GM18873 (cell line): Measurements from ENCODE around the gene MTCP1.

Experiments used
- ATAC-seq: cut with Tn5 transposase; IDR thresholded peaks from one replicate; pipeline ENCODE4 v1.9.1; 2021; ENCODE audit warnings: mild to moderate bottlenecking, moderate library complexity, moderate number of reproducible peaks; ENCODE audit not compliant: unreplicated experiment, low FRiP score

MTCP1 gene, protein sequence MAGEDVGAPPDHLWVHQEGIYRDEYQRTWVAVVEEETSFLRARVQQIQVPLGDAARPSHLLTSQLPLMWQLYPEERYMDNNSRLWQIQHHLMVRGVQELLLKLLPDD

GRCh38 chrX:155070975-155071693 is at the start of gene MTCP1, which contains the start of the genes BRCC3 and CMC4:
Gene MTCP1 (minus strand): TSS chrX:155071136. CDS start chrX:155066010, 5,126 bp downstream.
Gene BRCC3 (plus strand): TSS chrX:155071508. CDS start chrX:155071528, 20 bp downstream.
Gene CMC4 (minus strand): TSS chrX:155071136. CDS start chrX:155064023, 7,113 bp downstream.
- ATAC-seq: peak; percentile 63

DNA sequence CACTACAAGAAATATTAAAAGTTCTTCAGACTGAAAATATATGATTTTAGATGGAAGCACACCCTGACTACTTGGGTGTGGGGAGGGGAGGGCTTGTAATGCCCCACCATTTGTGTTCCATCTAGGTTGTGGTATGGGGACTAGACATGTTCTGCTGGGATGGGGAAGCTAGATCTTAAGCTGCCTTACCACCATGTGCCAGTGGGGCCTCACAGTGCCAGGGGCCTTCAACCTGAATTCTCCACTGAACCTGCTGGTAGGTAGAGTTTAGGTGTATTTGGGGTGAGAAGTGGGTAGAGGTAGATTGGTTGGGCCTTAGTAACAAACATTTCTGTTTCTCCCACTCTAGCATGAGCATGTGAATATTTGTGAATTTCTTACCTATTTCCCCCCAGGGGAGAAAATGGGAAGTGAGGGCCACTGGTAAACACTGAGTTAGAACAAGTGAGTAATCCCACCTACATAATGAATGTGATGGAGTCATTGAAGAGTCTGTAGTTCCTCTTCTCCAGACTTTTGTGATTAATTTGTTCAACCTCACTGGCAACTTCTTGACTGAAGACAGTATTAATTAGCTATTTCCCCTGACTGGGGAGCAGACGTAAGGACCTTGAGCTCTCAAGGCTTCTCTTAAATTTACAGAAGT is 44.4 kb upstream of the MTCP1 start:
- no peak for ATAC-seq

DNA sequence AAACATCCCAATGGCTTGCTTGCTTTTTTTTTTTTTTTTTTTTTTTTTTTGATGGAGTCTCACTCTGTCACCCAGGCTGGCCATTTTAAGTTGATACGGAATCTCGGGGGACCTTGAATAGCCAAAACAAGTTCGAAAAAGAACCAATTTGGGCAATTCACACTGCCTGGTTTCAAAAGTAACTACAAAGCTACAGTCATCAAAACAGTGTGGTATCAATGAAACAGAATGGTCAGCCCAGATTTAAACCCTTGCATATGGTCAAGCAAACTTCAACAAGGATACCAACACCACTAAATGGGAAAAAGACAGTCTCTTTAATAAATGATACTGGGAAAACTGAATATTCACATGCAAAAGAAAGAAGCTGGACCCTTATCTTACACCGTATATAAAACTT is 42.2 kb upstream of the MTCP1 start:
- ATAC-seq: no peak

DNA sequence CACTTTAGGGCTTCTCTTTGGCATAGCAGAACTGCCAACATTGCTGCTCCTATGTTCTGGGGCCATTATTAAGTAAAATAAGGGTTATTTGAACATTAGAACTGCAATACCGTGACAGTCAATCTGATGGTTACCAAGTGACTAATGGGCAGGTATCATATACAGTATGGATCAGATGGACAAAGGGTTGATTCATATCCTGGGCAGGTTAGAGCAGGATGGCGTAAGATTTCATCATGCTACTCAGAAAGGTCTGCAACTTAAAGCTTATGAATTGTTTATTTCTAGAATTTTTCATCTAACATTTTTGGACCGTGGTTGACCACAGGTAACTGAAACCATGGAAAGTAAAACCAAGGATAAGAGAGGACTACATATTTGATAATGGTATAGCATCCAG is 41.2 kb upstream of the MTCP1 start:
- no peak for ATAC-seq

- ATAC-seq: no peak
These were observed 37.5 kb upstream of the MTCP1 start for GRCh38 chrX:155108427-155108826.

DNA sequence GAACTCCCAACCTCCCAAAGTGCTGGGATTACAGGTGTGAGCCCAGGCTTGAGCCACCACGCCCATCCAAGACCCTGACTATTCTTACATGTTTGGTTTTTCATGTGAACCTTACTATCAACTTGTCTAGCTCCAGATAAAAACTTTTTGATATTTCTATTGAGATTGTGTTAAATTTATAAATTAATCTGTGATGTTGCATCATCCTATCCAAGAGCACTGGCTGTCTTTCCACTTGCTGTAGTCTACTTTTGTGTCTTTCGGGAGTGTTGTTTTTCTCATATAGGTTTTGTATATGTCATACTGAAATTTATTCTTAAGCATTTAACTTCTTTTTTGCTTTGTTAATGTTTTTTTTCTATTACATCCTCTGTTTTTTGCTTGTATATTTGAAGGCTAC is 35.0 kb upstream of the MTCP1 start:
- ATAC-seq: no peak

DNA sequence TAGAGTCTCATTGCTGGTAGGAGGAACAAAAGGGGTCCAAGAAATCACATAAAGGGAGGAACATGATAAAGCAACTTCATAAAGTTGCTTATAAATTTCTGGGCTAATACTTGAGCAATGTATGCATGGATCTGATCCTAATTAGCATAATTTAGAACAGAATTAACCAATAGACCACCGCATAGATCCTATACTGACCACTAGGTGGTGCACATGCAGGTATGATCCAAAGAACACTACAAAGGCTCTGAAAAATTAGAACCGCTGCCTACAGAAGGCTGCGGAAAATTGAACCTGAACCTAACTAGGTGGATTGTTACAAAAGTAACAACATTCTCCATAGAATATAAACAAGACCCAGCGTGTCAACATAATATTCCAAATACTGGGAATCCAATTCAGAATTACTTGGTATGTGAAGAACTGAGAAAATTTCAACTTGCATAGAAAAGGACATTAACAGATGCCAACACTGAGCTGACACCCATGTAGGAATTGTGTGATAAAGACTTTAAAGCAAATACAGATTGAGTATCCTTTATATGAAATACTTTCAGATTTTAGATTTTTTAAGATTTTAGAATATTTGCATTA is 23.6 kb upstream of the MTCP1 start:
- no peak for ATAC-seq

DNA sequence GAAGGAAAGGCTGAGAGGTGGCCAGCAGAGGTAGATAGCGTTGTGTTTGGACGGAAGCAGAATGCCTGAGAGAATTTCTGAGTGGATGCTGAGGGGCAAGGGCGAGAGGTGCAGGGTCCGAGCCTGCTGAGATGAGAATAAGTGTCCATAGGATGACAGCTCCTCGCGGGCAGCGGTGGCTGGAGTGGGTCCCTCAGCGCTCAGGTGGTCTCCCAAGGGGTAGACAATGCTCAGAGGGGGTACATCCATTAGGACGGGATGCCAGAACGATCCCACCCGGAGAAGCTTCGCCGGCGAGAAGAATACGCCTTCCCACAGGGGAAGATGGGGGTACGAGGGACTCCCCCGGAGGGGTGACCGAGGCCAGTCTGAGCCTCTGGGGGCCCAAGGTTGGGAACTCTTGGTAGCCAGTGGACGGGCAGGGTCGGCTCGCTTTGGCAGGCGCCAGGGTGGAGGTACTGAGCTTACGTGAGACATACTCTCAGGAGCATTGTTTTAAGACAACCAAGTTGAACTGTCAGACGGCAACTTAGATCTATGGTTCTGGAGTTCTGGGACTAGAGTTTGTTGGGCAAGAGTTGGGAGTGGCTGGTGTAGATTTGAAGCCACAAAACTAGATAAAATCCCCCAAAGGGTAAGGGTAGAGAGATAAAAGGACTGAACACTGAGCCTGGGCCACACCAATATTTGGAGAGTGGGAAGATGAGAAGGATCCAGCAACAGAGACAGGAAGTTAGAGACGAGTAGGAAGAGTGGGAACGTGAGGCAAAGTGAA is 16.2 kb upstream of the MTCP1 start:
- no peak for ATAC-seq

- no peak for ATAC-seq
These were observed 15.4 kb upstream of the MTCP1 start for GRCh38 chrX:155086202-155086840.

GRCh38 chrX:155071694-155072280 is 851 bp upstream of the MTCP1 start:
- peak; percentile 12 for ATAC-seq

GRCh38 chrX:155070663-155070974 is 317 bp downstream of the MTCP1 start:
- peak; percentile 28 for ATAC-seq

- ATAC-seq: no peak
These were observed 898 bp downstream of the MTCP1 start for GRCh38 chrX:155070038-155070437.

DNA sequence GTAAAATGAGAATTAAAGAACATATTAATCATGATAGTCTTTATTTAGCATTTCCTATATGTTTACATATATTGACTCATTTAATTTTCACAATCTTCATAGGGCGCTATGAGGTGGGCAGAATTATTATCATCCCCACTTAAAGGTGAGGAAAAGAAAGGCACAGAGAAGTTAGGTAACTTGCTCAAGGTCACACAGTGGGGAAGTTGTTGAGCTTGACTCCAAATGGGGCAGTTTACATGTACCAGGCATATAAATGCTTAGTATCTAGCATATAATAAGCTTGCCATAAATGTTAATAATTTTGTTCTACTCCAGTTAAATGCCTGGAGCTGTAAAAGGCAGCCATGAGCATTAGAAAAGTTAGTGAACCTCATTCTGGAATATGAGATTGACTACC is 1.5 kb downstream of the MTCP1 start:
- ATAC-seq: no peak

- no peak for ATAC-seq
These were observed 2.8 kb downstream of the MTCP1 start for GRCh38 chrX:155068165-155068564.

GRCh38 chrX:155065035-155065734 is 5.8 kb downstream of the MTCP1 start:
- no peak for ATAC-seq

DNA sequence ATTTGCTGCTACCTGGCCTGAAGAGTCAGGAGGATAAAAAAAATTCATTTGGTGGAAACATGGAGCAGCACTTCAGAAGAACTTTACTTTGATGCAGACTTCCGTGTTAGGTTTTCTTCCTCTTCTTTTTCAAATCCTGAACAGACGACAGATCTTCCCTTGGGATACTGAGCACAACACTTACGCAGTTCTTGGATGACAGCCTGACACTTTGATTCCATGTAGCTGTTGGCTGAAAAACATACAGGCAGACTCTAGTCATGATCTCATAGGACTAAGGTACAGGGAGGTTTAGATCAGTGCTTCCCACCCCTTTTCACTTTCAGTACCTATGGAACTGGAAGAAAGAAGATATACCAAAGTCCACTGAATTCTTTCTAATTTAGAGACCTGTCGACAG is 9.2 kb downstream of the MTCP1 start:
- ATAC-seq: no peak

DNA sequence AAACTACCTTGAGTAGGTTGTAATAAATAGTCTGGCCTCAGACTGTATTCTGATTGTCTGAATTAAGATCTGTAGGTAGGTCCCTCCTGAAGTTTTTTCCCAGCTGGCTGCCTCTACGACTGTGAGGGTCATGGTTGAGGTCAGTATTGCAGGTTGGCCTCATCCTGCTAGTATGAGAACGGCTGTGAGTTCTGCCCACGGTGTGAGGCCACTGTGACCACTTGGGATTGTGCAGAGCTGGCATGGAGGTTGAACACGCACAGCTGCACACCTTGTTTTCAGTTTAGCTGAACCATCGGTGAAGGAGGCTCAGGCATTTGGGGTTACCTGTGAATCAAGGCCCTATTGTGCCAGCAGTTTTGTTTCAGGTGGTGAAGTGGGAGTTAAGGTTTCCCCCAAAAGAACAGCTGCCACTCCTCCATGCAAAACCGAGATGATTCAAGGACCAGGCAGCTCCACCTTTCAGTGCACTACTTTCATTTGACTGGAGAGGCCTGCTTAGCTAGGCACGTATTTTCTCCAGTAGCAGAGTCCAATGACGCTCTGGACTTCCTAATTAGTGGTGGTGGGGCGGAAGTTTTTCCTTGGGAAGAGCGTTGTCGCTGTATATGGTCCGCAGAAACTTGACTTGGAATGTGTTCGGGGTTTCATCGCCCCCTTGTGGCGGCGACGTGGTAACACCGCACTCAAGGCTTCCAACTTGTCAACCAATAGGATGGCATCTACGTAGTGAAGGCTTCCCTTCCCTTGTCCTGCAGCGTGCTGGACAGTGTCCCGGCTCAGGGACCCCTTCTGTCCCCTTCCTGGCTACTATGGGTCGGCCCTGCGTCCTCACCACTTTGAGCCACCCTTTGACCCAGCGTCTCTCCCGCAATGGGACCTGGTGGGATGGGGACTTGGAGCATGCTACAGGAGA is 13.8 kb downstream of the MTCP1 start:
- peak; percentile 88 for ATAC-seq

GRCh38 chrX:155056471-155056870 is 14.5 kb downstream of the MTCP1 start:
- ATAC-seq: no peak
